ENCODE measurements around the gene ERMARD.

ERMARD gene

DNA sequence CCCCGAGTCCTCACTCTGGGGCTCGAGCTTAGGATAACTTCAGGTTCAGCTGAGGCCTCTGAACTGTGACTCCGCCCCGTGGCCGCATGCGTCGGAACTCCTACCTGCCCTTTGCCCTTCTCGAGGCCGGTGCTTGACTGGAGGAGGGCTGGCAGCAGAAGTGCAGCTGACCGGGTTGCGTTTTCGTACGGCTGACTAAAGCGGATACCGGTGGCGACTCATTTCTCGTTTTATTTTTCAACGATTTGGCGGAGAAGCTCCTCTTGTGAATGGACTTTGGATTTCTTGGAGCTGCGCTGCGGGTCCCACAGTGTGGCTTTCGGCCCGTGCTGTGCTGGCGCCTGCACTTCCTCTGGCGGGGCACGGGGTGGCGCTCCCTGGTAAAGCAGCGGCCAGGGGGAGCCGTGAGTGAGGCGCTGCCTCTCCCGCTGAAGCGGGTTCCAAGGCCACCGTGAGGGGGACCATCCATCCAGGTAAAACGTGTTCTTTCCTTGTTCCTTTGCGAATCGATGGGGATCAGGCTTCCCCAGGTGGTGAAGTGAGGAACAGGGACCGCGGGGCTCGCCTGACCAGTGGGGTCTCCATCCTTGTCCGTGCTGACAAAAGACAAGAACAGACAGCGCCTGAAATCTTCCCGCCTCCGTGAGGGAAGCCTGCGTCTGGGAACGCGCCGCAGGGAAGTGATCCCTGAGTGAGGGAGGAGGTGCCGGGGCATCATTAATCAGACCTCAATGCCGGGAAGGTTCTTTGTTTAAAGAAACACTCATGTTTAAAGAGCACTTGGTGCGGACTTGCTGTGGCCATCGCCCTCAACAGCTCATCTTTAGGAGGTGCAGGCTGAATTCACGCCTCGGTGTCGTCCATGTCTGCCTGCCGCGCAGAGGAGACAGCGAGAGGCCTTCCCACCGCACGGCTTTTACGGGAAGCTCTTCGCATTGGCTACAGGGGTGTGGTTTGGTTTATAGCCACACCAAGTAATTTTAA lies 38.8 kb downstream of the ERMARD start:
- Histone ChIP-seq H3K9me3 (ENCODE audit: control insufficient read depth in 2 of 2, low read length in 2 of 2) (no peaks in the 10 kb centered on the region), H3K9ac (ENCODE audit: low read depth in 1 of 2, low read length in 2 of 2) (peak overlapping the region; percentile 55 to 61), H3K27me3 (ENCODE audit: control insufficient read depth in 2 of 2, insufficient read depth in 2 of 2, low read length in 2 of 2) (peaks cover 0 to 2% of the 10 kb centered on the region in 2 donors), H3K27ac (ENCODE audit: low read depth in 2 of 2, low read length in 2 of 2) (peak overlapping the region; percentile 9 to 71), H3K4me3 (ENCODE audit: low read length in 2 of 2) (peak overlapping the region; percentile 68 to 84), H3K4me1 (ENCODE audit: control insufficient read depth in 2 of 2, insufficient read depth in 2 of 2, low read length in 2 of 2) (peaks cover 9 to 14% of the 10 kb centered on the region in 2 donors), H3K36me3 (ENCODE audit: control insufficient read depth in 2 of 2, insufficient read depth in 2 of 2, low read length in 2 of 2) (no peaks in the 10 kb centered on the region)

DNA sequence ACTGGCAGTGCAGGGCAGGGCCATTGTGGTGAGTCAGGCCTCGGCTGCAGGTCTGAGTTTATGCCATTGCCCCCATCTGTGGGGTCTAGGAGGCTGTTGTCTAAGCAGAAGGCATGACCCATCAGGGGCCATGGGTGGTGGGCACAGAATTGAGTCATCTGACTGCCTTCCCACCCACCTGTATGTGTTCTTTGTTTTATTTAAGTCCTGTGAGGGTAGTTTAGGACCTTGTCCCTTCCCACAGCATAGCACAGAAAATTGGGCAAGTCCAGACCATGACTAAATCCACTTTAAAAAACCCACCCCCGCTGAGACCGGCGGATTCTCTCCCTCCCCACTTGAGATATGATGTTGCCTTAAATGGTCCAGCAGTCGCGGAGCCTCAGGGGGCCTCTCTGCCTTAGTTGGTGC lies 40.3 kb downstream of the ERMARD start:
- H3K36me3 ChIP-seq (ENCODE audit: control insufficient read depth in 2 of 2, insufficient read depth in 2 of 2, low read length in 2 of 2): no peaks in the 10 kb centered on the region
- no peak overlapping the region for H3K27ac ChIP-seq (ENCODE audit: low read depth in 2 of 2, low read length in 2 of 2)
- H3K9ac ChIP-seq (ENCODE audit: low read depth in 1 of 2, low read length in 2 of 2): no peak overlapping the region
- H3K27me3 ChIP-seq (ENCODE audit: control insufficient read depth in 2 of 2, insufficient read depth in 2 of 2, low read length in 2 of 2): peaks cover 0 to 2% of the 10 kb centered on the region in 2 donors
- H3K4me3 ChIP-seq (ENCODE audit: low read length in 2 of 2): no peak overlapping the region
- H3K4me1 ChIP-seq (ENCODE audit: control insufficient read depth in 2 of 2, insufficient read depth in 2 of 2, low read length in 2 of 2): peaks cover 9 to 14% of the 10 kb centered on the region in 2 donors
- H3K9me3 ChIP-seq (ENCODE audit: control insufficient read depth in 2 of 2, low read length in 2 of 2): no peaks in the 10 kb centered on the region

DNA sequence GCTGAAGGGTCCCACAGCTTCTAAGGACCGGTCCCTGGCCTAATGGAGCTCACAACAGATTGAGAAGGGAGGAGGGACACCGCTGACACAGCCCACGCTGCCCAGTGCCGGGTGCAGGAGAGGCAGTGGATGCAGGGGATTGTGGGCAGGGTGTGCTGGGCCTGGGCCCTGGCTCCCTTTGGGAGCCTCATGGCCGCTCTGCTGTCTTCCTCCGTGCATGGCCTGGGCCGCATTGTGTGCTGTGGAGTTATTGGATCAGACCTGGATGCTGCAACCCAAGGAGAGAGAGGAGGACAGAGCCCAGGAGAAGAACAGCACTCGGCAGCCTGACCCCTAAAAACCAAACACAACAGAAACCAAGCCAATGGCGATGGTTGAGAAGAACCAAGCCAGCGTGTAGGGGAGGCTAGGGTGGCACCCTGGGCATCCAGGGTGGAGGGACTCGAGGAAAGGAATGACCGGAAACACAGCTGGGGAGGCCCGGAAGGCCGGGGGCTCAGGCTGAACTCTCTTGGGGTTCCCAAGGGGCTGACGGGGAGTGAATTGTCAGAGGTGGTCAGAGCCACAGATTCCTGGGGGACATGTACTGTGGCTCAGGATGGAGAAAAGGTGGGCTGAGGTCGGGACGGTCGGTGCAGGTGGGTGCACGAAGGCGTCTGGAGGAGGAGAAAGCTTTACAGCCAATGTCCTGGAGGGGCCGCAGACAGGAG lies 41.0 kb downstream of the ERMARD start:
- Histone ChIP-seq H3K27me3 (ENCODE audit: control insufficient read depth in 2 of 2, insufficient read depth in 2 of 2, low read length in 2 of 2) (peaks cover 0 to 2% of the 10 kb centered on the region in 2 donors), H3K9ac (ENCODE audit: low read depth in 1 of 2, low read length in 2 of 2) (no peak overlapping the region), H3K9me3 (ENCODE audit: control insufficient read depth in 2 of 2, low read length in 2 of 2) (no peaks in the 10 kb centered on the region), H3K27ac (ENCODE audit: low read depth in 2 of 2, low read length in 2 of 2) (no peak overlapping the region), H3K36me3 (ENCODE audit: control insufficient read depth in 2 of 2, insufficient read depth in 2 of 2, low read length in 2 of 2) (no peaks in the 10 kb centered on the region), H3K4me3 (ENCODE audit: low read length in 2 of 2) (no peak overlapping the region), H3K4me1 (ENCODE audit: control insufficient read depth in 2 of 2, insufficient read depth in 2 of 2, low read length in 2 of 2) (peaks cover 9 to 14% of the 10 kb centered on the region in 2 donors)

DNA sequence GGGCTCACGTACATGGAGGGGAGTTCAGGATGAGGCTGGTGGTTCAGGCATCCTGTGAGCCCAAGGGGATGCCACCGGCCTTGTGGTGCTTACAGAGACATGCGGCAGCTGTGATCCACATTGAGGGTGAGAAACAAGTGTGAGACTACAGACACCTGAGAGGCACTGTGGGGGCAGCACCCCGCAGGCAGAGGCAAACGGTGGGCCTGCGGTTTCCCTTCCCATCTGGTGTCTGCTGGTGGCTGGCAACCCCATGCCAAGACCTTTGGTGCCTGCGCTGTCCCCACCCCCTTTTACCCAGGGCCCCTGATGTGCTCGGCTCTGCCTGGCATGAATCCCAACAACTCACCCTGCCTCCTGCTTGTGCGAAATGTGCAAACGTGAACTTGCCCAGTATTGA lies 42.0 kb downstream of the ERMARD start:
- Histone ChIP-seq H3K27me3 (ENCODE audit: control insufficient read depth in 2 of 2, insufficient read depth in 2 of 2, low read length in 2 of 2) (peaks cover 0 to 2% of the 10 kb centered on the region in 2 donors), H3K4me3 (ENCODE audit: low read length in 2 of 2) (no peak overlapping the region), H3K4me1 (ENCODE audit: control insufficient read depth in 2 of 2, insufficient read depth in 2 of 2, low read length in 2 of 2) (peaks cover 9 to 14% of the 10 kb centered on the region in 2 donors), H3K9ac (ENCODE audit: low read depth in 1 of 2, low read length in 2 of 2) (no peak overlapping the region), H3K9me3 (ENCODE audit: control insufficient read depth in 2 of 2, low read length in 2 of 2) (no peaks in the 10 kb centered on the region), H3K27ac (ENCODE audit: low read depth in 2 of 2, low read length in 2 of 2) (no peak overlapping the region), H3K36me3 (ENCODE audit: control insufficient read depth in 2 of 2, insufficient read depth in 2 of 2, low read length in 2 of 2) (no peaks in the 10 kb centered on the region)

DNA sequence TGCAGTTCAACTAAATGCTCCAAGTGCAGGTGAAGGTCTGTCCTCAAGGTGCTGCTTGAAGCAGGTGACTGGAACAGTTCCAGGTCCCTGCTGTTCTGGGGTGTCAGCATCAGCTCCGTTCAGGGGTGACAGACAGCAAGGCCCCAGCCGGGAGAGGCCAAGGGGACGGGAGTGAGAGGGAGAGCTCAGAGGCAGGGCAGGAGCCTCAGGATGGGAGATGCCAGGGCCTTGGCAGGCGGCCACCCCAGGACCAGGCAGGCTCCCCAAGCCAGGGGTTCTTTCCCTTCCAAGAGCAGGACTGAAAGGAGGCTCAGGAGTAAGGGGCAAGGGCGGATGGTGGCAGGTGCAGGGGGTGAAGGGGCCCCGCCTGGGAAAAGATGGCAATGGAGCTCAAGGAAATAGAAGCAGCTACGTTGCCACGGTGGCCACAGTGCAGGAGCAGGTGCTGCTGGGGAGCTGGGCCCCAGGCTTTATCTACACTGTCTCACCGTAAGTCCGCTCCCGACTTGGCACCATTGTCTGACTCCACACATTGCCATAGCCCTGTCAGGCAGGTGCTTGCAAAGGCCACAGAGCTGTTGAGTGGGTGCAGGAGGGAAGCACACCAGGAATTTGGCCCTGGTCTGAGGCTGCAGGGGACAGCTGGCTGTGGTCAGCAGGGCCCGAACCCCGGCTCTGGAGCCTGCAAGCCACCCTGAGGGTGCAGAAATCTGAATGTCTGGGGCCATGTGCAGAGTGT lies 43.1 kb downstream of the ERMARD start:
- Histone ChIP-seq H3K27ac (ENCODE audit: low read depth in 2 of 2, low read length in 2 of 2) (no peak overlapping the region), H3K4me1 (ENCODE audit: control insufficient read depth in 2 of 2, insufficient read depth in 2 of 2, low read length in 2 of 2) (peaks cover 9 to 14% of the 10 kb centered on the region in 2 donors), H3K9ac (ENCODE audit: low read depth in 1 of 2, low read length in 2 of 2) (no peak overlapping the region), H3K36me3 (ENCODE audit: control insufficient read depth in 2 of 2, insufficient read depth in 2 of 2, low read length in 2 of 2) (no peaks in the 10 kb centered on the region), H3K4me3 (ENCODE audit: low read length in 2 of 2) (no peak overlapping the region), H3K27me3 (ENCODE audit: control insufficient read depth in 2 of 2, insufficient read depth in 2 of 2, low read length in 2 of 2) (peaks cover 0 to under 1% of the 10 kb centered on the region in 2 donors), H3K9me3 (ENCODE audit: control insufficient read depth in 2 of 2, low read length in 2 of 2) (no peaks in the 10 kb centered on the region)

DNA sequence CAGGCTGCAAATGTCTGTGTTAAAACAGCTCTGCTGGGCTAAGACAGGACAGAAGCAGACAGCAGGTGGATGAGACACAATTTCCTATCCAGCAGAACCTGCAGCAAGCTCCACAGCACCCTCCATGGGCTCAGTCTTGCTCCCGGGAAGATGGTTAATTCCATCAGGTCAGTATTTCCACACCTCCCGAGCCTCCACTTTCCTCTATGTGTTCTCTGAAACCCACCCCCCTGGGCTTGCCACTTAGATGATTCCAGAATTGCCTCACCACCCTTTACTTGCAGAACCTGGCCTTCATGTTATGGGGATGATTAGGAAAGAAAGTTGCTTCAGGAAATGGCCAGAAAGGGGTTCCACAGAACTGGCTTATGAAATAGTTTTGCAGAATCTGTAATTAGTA lies 43.8 kb downstream of the ERMARD start:
- Histone ChIP-seq H3K4me3 (ENCODE audit: low read length in 2 of 2) (no peak overlapping the region), H3K9ac (ENCODE audit: low read depth in 1 of 2, low read length in 2 of 2) (no peak overlapping the region), H3K27ac (ENCODE audit: low read depth in 2 of 2, low read length in 2 of 2) (no peak overlapping the region), H3K4me1 (ENCODE audit: control insufficient read depth in 2 of 2, insufficient read depth in 2 of 2, low read length in 2 of 2) (peaks cover 8 to 9% of the 10 kb centered on the region in 2 donors), H3K27me3 (ENCODE audit: control insufficient read depth in 2 of 2, insufficient read depth in 2 of 2, low read length in 2 of 2) (no peaks in the 10 kb centered on the region), H3K9me3 (ENCODE audit: control insufficient read depth in 2 of 2, low read length in 2 of 2) (no peaks in the 10 kb centered on the region), H3K36me3 (ENCODE audit: control insufficient read depth in 2 of 2, insufficient read depth in 2 of 2, low read length in 2 of 2) (no peaks in the 10 kb centered on the region)

DNA sequence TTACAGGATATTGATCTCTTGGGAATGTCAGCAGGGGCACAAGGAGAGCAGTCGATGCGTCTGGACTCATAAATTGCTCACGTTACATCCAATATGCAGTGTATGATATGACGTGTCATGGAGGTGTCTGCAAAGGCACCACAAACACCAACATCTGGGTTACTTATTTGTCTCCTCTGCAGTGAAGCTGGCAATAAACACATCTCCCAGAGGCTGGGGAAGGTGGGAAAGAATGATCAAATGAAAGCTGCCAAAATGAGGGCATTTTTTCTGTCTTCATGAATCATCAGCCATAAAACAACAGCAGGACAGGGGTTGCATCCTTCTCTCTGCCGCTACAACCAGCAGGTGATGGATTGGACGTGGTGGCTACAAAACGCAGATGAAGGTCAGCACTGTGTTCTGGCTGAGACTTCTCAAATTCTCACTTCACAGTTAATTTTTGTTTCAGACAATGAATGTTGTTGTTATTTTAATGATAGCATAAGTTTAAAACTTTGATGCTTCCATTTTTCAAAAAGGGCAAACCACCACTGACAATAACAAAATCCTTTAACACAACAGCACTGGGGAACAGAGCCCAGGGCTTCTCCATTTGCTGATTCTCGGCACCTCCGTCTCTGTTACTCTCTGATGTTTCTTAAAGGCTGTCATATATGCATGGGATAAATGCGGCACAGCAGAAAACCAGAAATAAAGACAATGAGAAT lies 47.5 kb downstream of the ERMARD start:
- Histone ChIP-seq H3K9me3 (ENCODE audit: control insufficient read depth in 2 of 2, low read length in 2 of 2) (no peaks in the 10 kb centered on the region), H3K4me3 (ENCODE audit: low read length in 2 of 2) (no peak overlapping the region), H3K27ac (ENCODE audit: low read depth in 2 of 2, low read length in 2 of 2) (no peak overlapping the region), H3K36me3 (ENCODE audit: control insufficient read depth in 2 of 2, insufficient read depth in 2 of 2, low read length in 2 of 2) (no peaks in the 10 kb centered on the region), H3K27me3 (ENCODE audit: control insufficient read depth in 2 of 2, insufficient read depth in 2 of 2, low read length in 2 of 2) (no peaks in the 10 kb centered on the region), H3K4me1 (ENCODE audit: control insufficient read depth in 2 of 2, insufficient read depth in 2 of 2, low read length in 2 of 2) (peaks cover 15 to 16% of the 10 kb centered on the region in 2 donors), H3K9ac (ENCODE audit: low read depth in 1 of 2, low read length in 2 of 2) (no peak overlapping the region)

DNA sequence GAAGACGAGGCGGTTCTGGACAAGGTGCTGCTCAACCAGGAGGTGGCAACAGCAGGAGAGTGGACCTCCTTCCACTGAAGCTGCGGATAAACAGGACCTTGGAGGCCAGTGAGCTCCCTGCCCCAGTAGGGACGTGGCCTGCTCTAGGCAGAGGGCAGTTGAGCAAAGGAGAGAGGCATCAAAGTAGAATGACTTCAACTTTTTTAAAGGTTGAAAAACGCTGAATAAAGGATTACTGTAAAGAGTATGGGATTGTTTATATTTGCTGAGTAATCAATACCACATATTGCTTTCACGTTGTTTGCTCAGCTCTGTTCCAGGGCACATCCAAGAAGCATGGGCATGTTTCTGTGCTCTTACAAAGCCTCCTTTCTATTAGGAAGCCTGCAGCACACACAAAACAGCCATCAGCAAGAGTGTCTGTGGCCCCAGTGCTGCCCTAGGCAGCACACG lies 48.1 kb downstream of the ERMARD start:
- Histone ChIP-seq H3K4me1 (ENCODE audit: control insufficient read depth in 2 of 2, insufficient read depth in 2 of 2, low read length in 2 of 2) (peaks cover 15 to 16% of the 10 kb centered on the region in 2 donors), H3K27ac (ENCODE audit: low read depth in 2 of 2, low read length in 2 of 2) (no peak overlapping the region), H3K36me3 (ENCODE audit: control insufficient read depth in 2 of 2, insufficient read depth in 2 of 2, low read length in 2 of 2) (no peaks in the 10 kb centered on the region), H3K27me3 (ENCODE audit: control insufficient read depth in 2 of 2, insufficient read depth in 2 of 2, low read length in 2 of 2) (no peaks in the 10 kb centered on the region), H3K9me3 (ENCODE audit: control insufficient read depth in 2 of 2, low read length in 2 of 2) (no peaks in the 10 kb centered on the region), H3K4me3 (ENCODE audit: low read length in 2 of 2) (no peak overlapping the region), H3K9ac (ENCODE audit: low read depth in 1 of 2, low read length in 2 of 2) (no peak overlapping the region)

DNA sequence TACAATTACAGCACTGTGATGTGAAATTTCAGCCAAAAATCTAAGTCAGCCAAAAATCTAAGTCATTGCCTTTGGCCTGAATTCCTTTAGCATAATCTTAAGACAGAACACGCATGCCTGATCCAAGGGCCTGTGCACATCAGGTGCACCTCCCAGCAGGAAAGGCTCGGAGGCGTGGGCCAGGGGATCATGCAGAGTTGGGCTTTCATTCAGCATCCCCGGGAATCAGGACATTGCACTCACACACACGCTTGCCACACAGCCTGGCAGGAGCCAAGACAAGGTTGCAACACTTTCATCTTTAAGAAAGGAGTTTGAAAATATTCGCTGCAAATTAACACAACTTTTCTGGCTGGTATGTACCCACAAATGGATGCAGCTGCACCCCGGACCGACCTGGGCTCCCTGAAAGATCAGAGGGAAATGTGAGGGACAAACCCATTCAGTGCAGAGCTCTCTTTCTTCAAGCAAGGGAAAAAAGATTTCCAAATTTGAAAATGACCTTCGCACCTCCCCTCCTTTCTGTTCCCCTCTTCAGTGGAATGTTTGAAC lies 48.8 kb downstream of the ERMARD start:
- Histone ChIP-seq H3K27me3 (ENCODE audit: control insufficient read depth in 2 of 2, insufficient read depth in 2 of 2, low read length in 2 of 2) (no peaks in the 10 kb centered on the region), H3K9ac (ENCODE audit: low read depth in 1 of 2, low read length in 2 of 2) (no peak overlapping the region), H3K36me3 (ENCODE audit: control insufficient read depth in 2 of 2, insufficient read depth in 2 of 2, low read length in 2 of 2) (no peaks in the 10 kb centered on the region), H3K27ac (ENCODE audit: low read depth in 2 of 2, low read length in 2 of 2) (no peak overlapping the region), H3K9me3 (ENCODE audit: control insufficient read depth in 2 of 2, low read length in 2 of 2) (no peaks in the 10 kb centered on the region), H3K4me1 (ENCODE audit: control insufficient read depth in 2 of 2, insufficient read depth in 2 of 2, low read length in 2 of 2) (peaks cover 15 to 16% of the 10 kb centered on the region in 2 donors), H3K4me3 (ENCODE audit: low read length in 2 of 2) (no peak overlapping the region)
